HepG2 (cell line): Measurements from ENCODE around the gene UNC93A. TPM values are rescaled to one million over a fixed set of nuclear protein-coding genes. Genes with fewer than 3 reads are reported as not detected.
A peak's percentile ranks its signal among the peaks of the same experiment; 100 is the strongest.

Experiments used
- ARID5B ChIP-seq: IDR thresholded peaks from 2 replicates; pipeline ENCODE4 v1.4.0; 2020; ENCODE audit warnings: mild to moderate bottlenecking, missing genetic modification reagents
- ATF2 ChIP-seq: sonication (generic); formaldehyde crosslinking; IDR thresholded peaks from 2 replicates; pipeline ENCODE4 v1.4.0; 2020; ENCODE audit warnings: missing genetic modification reagents
- ELF4 ChIP-seq: sonication (generic); formaldehyde crosslinking; IDR thresholded peaks from 2 replicates; pipeline ENCODE4 v1.5.0; 2020; ENCODE audit warnings: missing genetic modification reagents, mild to moderate bottlenecking, moderate library complexity, borderline replicate concordance
- HNRNPLL ChIP-seq: fragments of 200-400 bp; formaldehyde crosslinking; IDR thresholded peaks from 2 replicates; pipeline ENCODE4 v1.6.1; 2017; ENCODE audit warnings: mild to moderate bottlenecking, low read depth, low read length; ENCODE audit not compliant: poor library complexity, severe bottlenecking
- KDM3A ChIP-seq: IDR thresholded peaks from 2 replicates; pipeline ENCODE4 v1.6.1; 2018; ENCODE audit warnings: low read depth, missing compliant biosample characterization
- KDM5B ChIP-seq: sonication (generic); formaldehyde crosslinking; IDR thresholded peaks from 2 replicates; pipeline ENCODE4 v1.4.0; 2020; ENCODE audit warnings: missing genetic modification reagents, mild to moderate bottlenecking, borderline replicate concordance
- KLF9 ChIP-seq: IDR thresholded peaks from 2 replicates; pipeline ENCODE4 v1.6.1; 2016; ENCODE audit warnings: low read depth
- MBNL3 ChIP-seq: fragments of 250-450 bp; sonication (Bioruptor Pico); conservative IDR thresholded peaks from 2 replicates; pipeline ENCODE4 v1.8.0; 2022; ENCODE audit warnings: mild to moderate bottlenecking, inconsistent platforms
- MYC ChIP-seq: sonication (generic); formaldehyde crosslinking; IDR thresholded peaks from 2 replicates; pipeline ENCODE4 v1.9.0; 2021; ENCODE audit warnings: missing genetic modification reagents, borderline replicate concordance
- NFAT5 ChIP-seq: sonication (generic); formaldehyde crosslinking; IDR thresholded peaks from 2 replicates; pipeline ENCODE4 v1.4.0; 2020; ENCODE audit warnings: missing genetic modification reagents
- ZBTB1 ChIP-seq: sonication (generic); formaldehyde crosslinking; IDR thresholded peaks from 2 replicates; pipeline ENCODE4 v1.4.0; 2020; ENCODE audit warnings: missing genetic modification reagents, borderline replicate concordance
- ZBTB21 ChIP-seq: sonication (generic); formaldehyde crosslinking; IDR thresholded peaks from 2 replicates; pipeline ENCODE4 v1.4.0; 2020; ENCODE audit warnings: missing genetic modification reagents
- ZNF205 ChIP-seq: IDR thresholded peaks from 2 replicates; pipeline ENCODE4 v1.6.1; 2018; ENCODE audit warnings: missing biosample characterization, missing genetic modification reagents
- ZNF253 ChIP-seq: sonication (generic); formaldehyde crosslinking; IDR thresholded peaks from 2 replicates; pipeline ENCODE4 v1.8.0; 2022; ENCODE audit warnings: mild to moderate bottlenecking, missing genetic modification reagents, borderline replicate concordance
- ZNF274 ChIP-seq: sonication (generic); formaldehyde crosslinking; IDR thresholded peaks from 2 replicates; pipeline ENCODE4 v1.5.1; 2020; ENCODE audit warnings: mild to moderate bottlenecking, missing genetic modification reagents
- ZNF598 ChIP-seq: sonication (generic); formaldehyde crosslinking; IDR thresholded peaks from 2 replicates; pipeline ENCODE4 v1.5.1; 2020; ENCODE audit warnings: mild to moderate bottlenecking, missing genetic modification reagents, borderline replicate concordance
- ZNF644 ChIP-seq: IDR thresholded peaks from 2 replicates; pipeline ENCODE4 v1.6.1; 2016; ENCODE audit warnings: low read depth
- ZNF761 ChIP-seq: sonication (generic); formaldehyde crosslinking; conservative IDR thresholded peaks from 2 replicates; pipeline ENCODE4 v1.4.0; 2020; ENCODE audit warnings: mild to moderate bottlenecking, missing genetic modification reagents
- ZNF841 ChIP-seq: sonication (generic); formaldehyde crosslinking; IDR thresholded peaks from 2 replicates; pipeline ENCODE4 v1.8.1; 2023; ENCODE audit warnings: missing genetic modification reagents, borderline replicate concordance
- polyA plus RNA-seq, 8 experiments: library from polyadenylated mRNA; depleted of rRNA in 3 of 8; stranded (reverse) in 7 of 8; unstranded in 1 of 8; fragments of >200 nt; fragmentation: Illumina TruSeq in 4 of 8; extraction: Trizol in 4 of 8; gene quantifications; 2 replicates each; pipeline versions ENCODE4 v1.2.1 to v1.2.3, GENCODE V29; 2011 to 2016; ENCODE audit warnings: low read depth in 4 of 8, missing spikeins in 1 of 8, mixed read lengths in 1 of 8; ENCODE audit not compliant: insufficient read depth in 1 of 8
- total RNA-seq, 5 experiments: library from RNA; depleted of rRNA; stranded (reverse); fragments of >200 nt; fragmentation: Illumina TruSeq; extraction: Trizol; gene quantifications; 2 replicates each; pipeline ENCODE4 v1.2.3, GENCODE V29; 2016; ENCODE audit warnings: low read depth in 1 of 5

UNC93A gene
- total and polyA plus RNA-seq, 2 of the 13 experiments (the other 11 are each of a cell fraction or from before 2014, with no cell fraction given): 11.0 to 42.7 TPM

GRCh38 chr6:167290786-167291622 is at the start of gene UNC93A (continued):
- TF ChIP-seq ZNF598 (CRISPR knock-in tag) (no peak), ZNF253 (CRISPR knock-in tag) (no peak), ZNF841 (CRISPR knock-in tag) (no peak), KDM3A (CRISPR knock-in tag) (no peak), ZBTB1 (no peak), HNRNPLL (no peak), ARID5B (CRISPR knock-in tag) (peak; percentile 60), ATF2 (CRISPR knock-in tag) (no peak; the same call in none of the 2 replicates), KDM5B (CRISPR knock-in tag) (no peak), NFAT5 (CRISPR knock-in tag) (no peak), ELF4 (CRISPR knock-in tag) (no peak), MYC (CRISPR knock-in tag) (no peak), ZNF274 (CRISPR knock-in tag) (no peak), KLF9 (peak; percentile 11; the same call in 1 of the 2 replicates), ZNF761 (CRISPR knock-in tag) (no peak), ZNF644 (0 out of 2 replicates have a peak, but pooled peaks have one; percentile 41), MBNL3 (CRISPR knock-in tag) (no peak), ZBTB21 (CRISPR knock-in tag) (no peak), ZNF205 (CRISPR knock-in tag) (peak; percentile 19; the same call in 1 of the 2 replicates)
